Coronary artery (tissue), 2 donors: ENCODE results near the gene GYG2.

Experiments
- DNase-seq: peaks from one replicate; pipeline ENCODE4 v3.0.0-alpha.2; 2017; ENCODE audit warnings: low spot score
- H3K27ac ChIP-seq, 2 donors: fragments of 200-600 bp; sonication (generic); one replicate each; pipeline ENCODE4 v1.5.1; 2016 to 2019
- H3K4me3 ChIP-seq: fragments of 200-600 bp; sonication (generic); 2 replicates; pipeline ENCODE4 v1.5.1; 2016; ENCODE audit warnings: mild to moderate bottlenecking, moderate library complexity
- CTCF ChIP-seq: fragments of 200-600 bp; sonication (generic); IDR thresholded peaks from one replicate; pipeline ENCODE4 v1.5.1; 2019; ENCODE audit warnings: antibody characterized with exemption

GYG2 gene

GRCh38 chrX:2872671-2873277 lies 44.0 kb downstream of the GYG2 start:
- DNase-seq = no peak
- Histone ChIP-seq H3K4me3 (no peak overlapping the region), H3K27ac (no peak overlapping the region)
- TF ChIP-seq CTCF = no peak

- H3K27ac ChIP-seq = no peak overlapping the region
- no peak for DNase-seq
- H3K4me3 ChIP-seq = no peak overlapping the region
- no peak for TF ChIP-seq CTCF
These were observed 45.7 kb downstream of the GYG2 start for GRCh38 chrX:2874222-2875135.

- H3K27ac ChIP-seq = no peak overlapping the region
- H3K4me3 ChIP-seq = no peak overlapping the region
- no peak for TF ChIP-seq CTCF
- DNase-seq = no peak
These were observed 46.4 kb downstream of the GYG2 start for GRCh38 chrX:2875136-2875481.

GRCh38 chrX:2875798-2876399 lies 47.2 kb downstream of the GYG2 start:
- no peak for DNase-seq
- no peak overlapping the region for H3K27ac ChIP-seq
- no peak for TF ChIP-seq CTCF
- no peak overlapping the region for H3K4me3 ChIP-seq

GRCh38 chrX:2878563-2878962 lies 49.8 kb downstream of the GYG2 start:
- no peak overlapping the region for H3K27ac ChIP-seq
- no peak for TF ChIP-seq CTCF
- no peak overlapping the region for H3K4me3 ChIP-seq
- DNase-seq = no peak

GRCh38 chrX:2879670-2880069 lies 50.9 kb downstream of the GYG2 start:
- Histone ChIP-seq H3K27ac (no peak overlapping the region), H3K4me3 (no peak overlapping the region)
- no peak for DNase-seq
- TF ChIP-seq CTCF = no peak
